HepG2 (cell line): ENCODE data around the gene RHBDD1. TPM values are rescaled to one million over a fixed set of nuclear protein-coding genes. Genes with fewer than 3 reads are reported as not detected.
A peak's percentile ranks its signal among the peaks of the same experiment; 100 is the strongest.

Experiments
- JDP2 ChIP-seq: sonication (generic); formaldehyde crosslinking; IDR thresholded peaks from 2 replicates; pipeline ENCODE4 v1.8.1; 2022; ENCODE audit warnings: missing genetic modification reagents, borderline replicate concordance
- NFE2L1 ChIP-seq: sonication (generic); formaldehyde crosslinking; IDR thresholded peaks from 2 replicates; pipeline ENCODE4 v1.4.0; 2020; ENCODE audit warnings: missing genetic modification reagents, mild to moderate bottlenecking, borderline replicate concordance
- REPIN1 ChIP-seq: sonication (generic); formaldehyde crosslinking; IDR thresholded peaks from 2 replicates; pipeline ENCODE4 v1.8.0; 2022; ENCODE audit warnings: missing genetic modification reagents, low read depth, mild to moderate bottlenecking, borderline replicate concordance
- SNAPC2 ChIP-seq: sonication (generic); formaldehyde crosslinking; IDR thresholded peaks from 2 replicates; pipeline ENCODE4 v1.8.1; 2022; ENCODE audit warnings: mild to moderate bottlenecking, missing genetic modification reagents
- SRSF4 ChIP-seq: fragments of 200-400 bp; formaldehyde crosslinking; IDR thresholded peaks from one replicate; pipeline ENCODE4 v1.6.1; 2018; ENCODE audit warnings: mild to moderate bottlenecking, low read depth, low read length, moderate library complexity; ENCODE audit not compliant: poor library complexity, severe bottlenecking
- STAG1 ChIP-seq: sonication (generic); formaldehyde crosslinking; IDR thresholded peaks from 2 replicates; pipeline ENCODE4 v1.4.0; 2020; ENCODE audit warnings: missing genetic modification reagents
- TSC22D2 ChIP-seq: sonication (generic); formaldehyde crosslinking; IDR thresholded peaks from 2 replicates; pipeline ENCODE4 v1.5.1; 2020; ENCODE audit warnings: missing genetic modification reagents, mild to moderate bottlenecking, borderline replicate concordance
- ZBTB21 ChIP-seq: sonication (generic); formaldehyde crosslinking; IDR thresholded peaks from 2 replicates; pipeline ENCODE4 v1.4.0; 2020; ENCODE audit warnings: missing genetic modification reagents
- ZBTB7A ChIP-seq: sonication (generic); formaldehyde crosslinking; IDR thresholded peaks from 2 replicates; pipeline ENCODE4 v1.8.0; 2022; ENCODE audit warnings: mild to moderate bottlenecking, missing genetic modification reagents
- ZFP36L1 ChIP-seq: sonication (generic); formaldehyde crosslinking; IDR thresholded peaks from 2 replicates; pipeline ENCODE4 v1.8.0; 2022; ENCODE audit warnings: mild to moderate bottlenecking, missing genetic modification reagents, moderate library complexity
- ZNF24 ChIP-seq: fragments of 450-650 bp; IDR thresholded peaks from 2 replicates; pipeline ENCODE4 v1.6.1; 2017; ENCODE audit warnings: antibody characterized with exemption, mild to moderate bottlenecking
- ZNF331 ChIP-seq: sonication (generic); formaldehyde crosslinking; IDR thresholded peaks from 2 replicates; pipeline ENCODE4 v1.4.0; 2020; ENCODE audit warnings: missing genetic modification reagents
- ZNF451 ChIP-seq: sonication (generic); formaldehyde crosslinking; IDR thresholded peaks from 2 replicates; pipeline ENCODE4 v1.5.0; 2020; ENCODE audit warnings: mild to moderate bottlenecking, missing genetic modification reagents
- polyA plus RNA-seq, 8 experiments: library from polyadenylated mRNA; depleted of rRNA in 3 of 8; stranded (reverse) in 7 of 8; unstranded in 1 of 8; fragments of >200 nt; fragmentation: Illumina TruSeq in 4 of 8; extraction: Trizol in 4 of 8; gene quantifications; 2 replicates each; pipeline versions ENCODE4 v1.2.1 to v1.2.3, GENCODE V29; 2011 to 2016; ENCODE audit warnings: low read depth in 4 of 8, missing spikeins in 1 of 8, mixed read lengths in 1 of 8; ENCODE audit not compliant: insufficient read depth in 1 of 8
- total RNA-seq, 5 experiments: library from RNA; depleted of rRNA; stranded (reverse); fragments of >200 nt; fragmentation: Illumina TruSeq; extraction: Trizol; gene quantifications; 2 replicates each; pipeline ENCODE4 v1.2.3, GENCODE V29; 2016; ENCODE audit warnings: low read depth in 1 of 5
- TF ChIP-seq, protein P1 (sequence below): sonication (generic); formaldehyde crosslinking; IDR thresholded peaks from 2 replicates; pipeline ENCODE4 v1.5.1; 2020; ENCODE audit warnings: missing genetic modification reagents, mild to moderate bottlenecking, borderline replicate concordance
- TF ChIP-seq, protein P2 (sequence below): sonication (generic); formaldehyde crosslinking; conservative IDR thresholded peaks from 2 replicates; pipeline ENCODE4 v1.5.0; 2020; ENCODE audit warnings: missing genetic modification reagents
- TF ChIP-seq, protein P3 (sequence below): sonication (generic); formaldehyde crosslinking; IDR thresholded peaks from 2 replicates; pipeline ENCODE4 v1.5.0; 2020; ENCODE audit warnings: mild to moderate bottlenecking, missing genetic modification reagents
- TF ChIP-seq, protein P4 (sequence below): sonication (generic); formaldehyde crosslinking; IDR thresholded peaks from 2 replicates; pipeline ENCODE4 v1.9.0; 2021; ENCODE audit warnings: missing genetic modification reagents, mild to moderate bottlenecking, borderline replicate concordance
- TF ChIP-seq, protein P5 (sequence below): conservative IDR thresholded peaks from 2 replicates; pipeline ENCODE4 v1.6.1; 2018; ENCODE audit warnings: missing genetic modification reagents
- TF ChIP-seq, protein P6 (sequence below): sonication (generic); formaldehyde crosslinking; IDR thresholded peaks from 2 replicates; pipeline ENCODE4 v1.4.0; 2020; ENCODE audit warnings: mild to moderate bottlenecking, missing genetic modification reagents

Gene RHBDD1
- total and polyA plus RNA-seq, 2 of the 13 experiments (the other 11 are each of a cell fraction or from before 2014, with no cell fraction given): 8.2 to 9.5 TPM

DNA sequence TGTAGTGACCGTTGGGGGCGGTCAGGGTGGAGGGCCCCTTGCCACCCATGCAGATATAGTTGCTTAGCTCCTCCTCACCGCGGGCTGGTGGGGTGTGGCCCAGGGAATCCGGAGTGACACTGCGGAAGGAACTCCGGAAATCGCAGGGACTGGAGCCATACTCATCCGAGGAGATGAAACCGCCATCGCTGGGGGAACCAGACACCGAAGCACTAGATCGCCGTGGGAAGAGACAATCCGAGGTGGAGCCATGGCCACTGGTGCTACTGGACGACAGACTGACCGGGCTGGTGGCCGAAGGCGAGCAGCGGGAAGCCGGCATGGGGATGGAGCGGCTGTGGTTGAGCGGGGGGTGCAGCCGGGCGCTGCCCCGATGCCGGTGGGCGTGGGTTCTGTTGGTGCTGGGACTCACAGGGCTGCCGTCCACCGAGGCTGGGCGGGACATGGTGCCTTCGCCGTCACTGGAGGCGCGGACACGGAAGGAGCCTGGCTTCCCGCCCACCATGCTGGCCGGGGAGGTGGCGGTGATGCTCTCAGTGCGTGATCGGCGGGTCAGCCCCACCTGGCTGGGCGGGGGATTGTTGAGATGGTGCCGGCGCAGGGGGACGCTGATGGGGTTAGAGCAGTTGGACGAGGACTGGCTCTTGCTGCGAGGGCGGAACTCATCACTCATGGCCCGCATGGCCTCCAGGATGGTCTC is 38.4 kb upstream of the RHBDD1 start (continued):
- no peak for TF ChIP-seq JDP2 (CRISPR knock-in tag)
- TF ChIP-seq ZNF451 (CRISPR knock-in tag): no peak
- TF ChIP-seq, protein P1, sequence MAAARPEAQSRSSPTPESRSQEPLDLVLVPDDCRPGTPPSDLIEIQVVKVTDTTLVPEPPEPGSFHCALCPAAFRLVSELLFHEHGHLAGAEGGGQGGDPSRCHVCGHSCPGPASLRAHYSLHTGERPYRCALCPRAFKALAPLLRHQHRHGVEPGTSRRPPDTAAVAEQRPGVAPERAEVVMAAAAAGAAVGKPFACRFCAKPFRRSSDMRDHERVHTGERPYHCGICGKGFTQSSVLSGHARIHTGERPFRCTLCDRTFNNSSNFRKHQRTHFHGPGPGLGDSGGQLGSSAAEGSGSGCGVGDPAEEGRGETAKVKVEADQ (CRISPR knock-in tag): 0 out of 2 replicates have a peak, but pooled peaks have one; percentile 9
- TF ChIP-seq, protein P2, sequence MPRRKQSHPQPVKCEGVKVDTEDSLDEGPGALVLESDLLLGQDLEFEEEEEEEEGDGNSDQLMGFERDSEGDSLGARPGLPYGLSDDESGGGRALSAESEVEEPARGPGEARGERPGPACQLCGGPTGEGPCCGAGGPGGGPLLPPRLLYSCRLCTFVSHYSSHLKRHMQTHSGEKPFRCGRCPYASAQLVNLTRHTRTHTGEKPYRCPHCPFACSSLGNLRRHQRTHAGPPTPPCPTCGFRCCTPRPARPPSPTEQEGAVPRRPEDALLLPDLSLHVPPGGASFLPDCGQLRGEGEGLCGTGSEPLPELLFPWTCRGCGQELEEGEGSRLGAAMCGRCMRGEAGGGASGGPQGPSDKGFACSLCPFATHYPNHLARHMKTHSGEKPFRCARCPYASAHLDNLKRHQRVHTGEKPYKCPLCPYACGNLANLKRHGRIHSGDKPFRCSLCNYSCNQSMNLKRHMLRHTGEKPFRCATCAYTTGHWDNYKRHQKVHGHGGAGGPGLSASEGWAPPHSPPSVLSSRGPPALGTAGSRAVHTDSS: no peak
- no peak for TF ChIP-seq NFE2L1 (CRISPR knock-in tag)
- TF ChIP-seq, protein P3, sequence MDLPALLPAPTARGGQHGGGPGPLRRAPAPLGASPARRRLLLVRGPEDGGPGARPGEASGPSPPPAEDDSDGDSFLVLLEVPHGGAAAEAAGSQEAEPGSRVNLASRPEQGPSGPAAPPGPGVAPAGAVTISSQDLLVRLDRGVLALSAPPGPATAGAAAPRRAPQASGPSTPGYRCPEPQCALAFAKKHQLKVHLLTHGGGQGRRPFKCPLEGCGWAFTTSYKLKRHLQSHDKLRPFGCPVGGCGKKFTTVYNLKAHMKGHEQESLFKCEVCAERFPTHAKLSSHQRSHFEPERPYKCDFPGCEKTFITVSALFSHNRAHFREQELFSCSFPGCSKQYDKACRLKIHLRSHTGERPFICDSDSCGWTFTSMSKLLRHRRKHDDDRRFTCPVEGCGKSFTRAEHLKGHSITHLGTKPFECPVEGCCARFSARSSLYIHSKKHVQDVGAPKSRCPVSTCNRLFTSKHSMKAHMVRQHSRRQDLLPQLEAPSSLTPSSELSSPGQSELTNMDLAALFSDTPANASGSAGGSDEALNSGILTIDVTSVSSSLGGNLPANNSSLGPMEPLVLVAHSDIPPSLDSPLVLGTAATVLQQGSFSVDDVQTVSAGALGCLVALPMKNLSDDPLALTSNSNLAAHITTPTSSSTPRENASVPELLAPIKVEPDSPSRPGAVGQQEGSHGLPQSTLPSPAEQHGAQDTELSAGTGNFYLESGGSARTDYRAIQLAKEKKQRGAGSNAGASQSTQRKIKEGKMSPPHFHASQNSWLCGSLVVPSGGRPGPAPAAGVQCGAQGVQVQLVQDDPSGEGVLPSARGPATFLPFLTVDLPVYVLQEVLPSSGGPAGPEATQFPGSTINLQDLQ (CRISPR knock-in tag): no peak
- TF ChIP-seq, protein P4, sequence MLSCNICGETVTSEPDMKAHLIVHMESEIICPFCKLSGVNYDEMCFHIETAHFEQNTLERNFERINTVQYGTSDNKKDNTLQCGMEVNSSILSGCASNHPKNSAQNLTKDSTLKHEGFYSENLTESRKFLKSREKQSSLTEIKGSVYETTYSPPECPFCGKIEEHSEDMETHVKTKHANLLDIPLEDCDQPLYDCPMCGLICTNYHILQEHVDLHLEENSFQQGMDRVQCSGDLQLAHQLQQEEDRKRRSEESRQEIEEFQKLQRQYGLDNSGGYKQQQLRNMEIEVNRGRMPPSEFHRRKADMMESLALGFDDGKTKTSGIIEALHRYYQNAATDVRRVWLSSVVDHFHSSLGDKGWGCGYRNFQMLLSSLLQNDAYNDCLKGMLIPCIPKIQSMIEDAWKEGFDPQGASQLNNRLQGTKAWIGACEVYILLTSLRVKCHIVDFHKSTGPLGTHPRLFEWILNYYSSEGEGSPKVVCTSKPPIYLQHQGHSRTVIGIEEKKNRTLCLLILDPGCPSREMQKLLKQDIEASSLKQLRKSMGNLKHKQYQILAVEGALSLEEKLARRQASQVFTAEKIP (CRISPR knock-in tag): no peak
- TF ChIP-seq ZBTB21 (CRISPR knock-in tag): no peak
- TF ChIP-seq, protein P5, sequence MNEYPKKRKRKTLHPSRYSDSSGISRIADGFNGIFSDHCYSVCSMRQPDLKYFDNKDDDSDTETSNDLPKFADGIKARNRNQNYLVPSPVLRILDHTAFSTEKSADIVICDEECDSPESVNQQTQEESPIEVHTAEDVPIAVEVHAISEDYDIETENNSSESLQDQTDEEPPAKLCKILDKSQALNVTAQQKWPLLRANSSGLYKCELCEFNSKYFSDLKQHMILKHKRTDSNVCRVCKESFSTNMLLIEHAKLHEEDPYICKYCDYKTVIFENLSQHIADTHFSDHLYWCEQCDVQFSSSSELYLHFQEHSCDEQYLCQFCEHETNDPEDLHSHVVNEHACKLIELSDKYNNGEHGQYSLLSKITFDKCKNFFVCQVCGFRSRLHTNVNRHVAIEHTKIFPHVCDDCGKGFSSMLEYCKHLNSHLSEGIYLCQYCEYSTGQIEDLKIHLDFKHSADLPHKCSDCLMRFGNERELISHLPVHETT: no peak
- no peak for TF ChIP-seq STAG1 (CRISPR knock-in tag)
- TF ChIP-seq ZNF24: no peak
- no peak for TF ChIP-seq TSC22D2 (CRISPR knock-in tag)
- TF ChIP-seq ZFP36L1 (CRISPR knock-in tag): no peak
- TF ChIP-seq, protein P6, sequence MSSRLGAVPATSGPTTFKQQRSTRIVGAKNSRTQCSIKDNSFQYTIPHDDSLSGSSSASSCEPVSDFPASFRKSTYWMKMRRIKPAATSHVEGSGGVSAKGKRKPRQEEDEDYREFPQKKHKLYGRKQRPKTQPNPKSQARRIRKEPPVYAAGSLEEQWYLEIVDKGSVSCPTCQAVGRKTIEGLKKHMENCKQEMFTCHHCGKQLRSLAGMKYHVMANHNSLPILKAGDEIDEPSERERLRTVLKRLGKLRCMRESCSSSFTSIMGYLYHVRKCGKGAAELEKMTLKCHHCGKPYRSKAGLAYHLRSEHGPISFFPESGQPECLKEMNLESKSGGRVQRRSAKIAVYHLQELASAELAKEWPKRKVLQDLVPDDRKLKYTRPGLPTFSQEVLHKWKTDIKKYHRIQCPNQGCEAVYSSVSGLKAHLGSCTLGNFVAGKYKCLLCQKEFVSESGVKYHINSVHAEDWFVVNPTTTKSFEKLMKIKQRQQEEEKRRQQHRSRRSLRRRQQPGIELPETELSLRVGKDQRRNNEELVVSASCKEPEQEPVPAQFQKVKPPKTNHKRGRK (CRISPR knock-in tag): no peak
- TF ChIP-seq ZBTB7A (CRISPR knock-in tag): no peak
- no peak for TF ChIP-seq SRSF4
- no peak for TF ChIP-seq REPIN1 (CRISPR knock-in tag)
- no peak for TF ChIP-seq ZNF331 (CRISPR knock-in tag)
- TF ChIP-seq SNAPC2 (CRISPR knock-in tag): no peak
